ENCODE measurements around the gene MLLT10.

GRCh38 chr10:21681156-21681555, 147.1 kb downstream of the MLLT10 start:
- no peak for TF ChIP-seq POLR2A (IDR thresholded peaks at IDR 0.05; ENCODE audit: extremely low read depth, insufficient read length)
- TF ChIP-seq, protein P1, sequence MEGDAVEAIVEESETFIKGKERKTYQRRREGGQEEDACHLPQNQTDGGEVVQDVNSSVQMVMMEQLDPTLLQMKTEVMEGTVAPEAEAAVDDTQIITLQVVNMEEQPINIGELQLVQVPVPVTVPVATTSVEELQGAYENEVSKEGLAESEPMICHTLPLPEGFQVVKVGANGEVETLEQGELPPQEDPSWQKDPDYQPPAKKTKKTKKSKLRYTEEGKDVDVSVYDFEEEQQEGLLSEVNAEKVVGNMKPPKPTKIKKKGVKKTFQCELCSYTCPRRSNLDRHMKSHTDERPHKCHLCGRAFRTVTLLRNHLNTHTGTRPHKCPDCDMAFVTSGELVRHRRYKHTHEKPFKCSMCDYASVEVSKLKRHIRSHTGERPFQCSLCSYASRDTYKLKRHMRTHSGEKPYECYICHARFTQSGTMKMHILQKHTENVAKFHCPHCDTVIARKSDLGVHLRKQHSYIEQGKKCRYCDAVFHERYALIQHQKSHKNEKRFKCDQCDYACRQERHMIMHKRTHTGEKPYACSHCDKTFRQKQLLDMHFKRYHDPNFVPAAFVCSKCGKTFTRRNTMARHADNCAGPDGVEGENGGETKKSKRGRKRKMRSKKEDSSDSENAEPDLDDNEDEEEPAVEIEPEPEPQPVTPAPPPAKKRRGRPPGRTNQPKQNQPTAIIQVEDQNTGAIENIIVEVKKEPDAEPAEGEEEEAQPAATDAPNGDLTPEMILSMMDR (IDR thresholded peaks at IDR 0.05; ENCODE audit: low read depth, low read length) = no peak
- TF ChIP-seq, protein P2, sequence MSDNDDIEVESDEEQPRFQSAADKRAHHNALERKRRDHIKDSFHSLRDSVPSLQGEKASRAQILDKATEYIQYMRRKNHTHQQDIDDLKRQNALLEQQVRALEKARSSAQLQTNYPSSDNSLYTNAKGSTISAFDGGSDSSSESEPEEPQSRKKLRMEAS (IDR thresholded peaks at IDR 0.05; ENCODE audit: low read depth, low read length) = no peak
- no peak for TF ChIP-seq MYC (IDR thresholded peaks at IDR 0.05; ENCODE audit: low read depth, low read length)

All from NB4 (cell line).